NB4 (cell line): ENCODE measurements around the gene RNF20.
A peak's percentile ranks its signal among the peaks of the same experiment; 100 is the strongest.

Experiments used
- DNase-seq: peaks from one replicate; pipeline ENCODE4 v3.0.0; 2010; ENCODE audit warnings: low read depth
- H3K4me3 ChIP-seq: one replicate; pipeline ENCODE4 v1.5.1; 2011; ENCODE audit warnings: mild to moderate bottlenecking, low read depth, low read length, moderate library complexity
- CTCF ChIP-seq: IDR thresholded peaks from one replicate; pipeline ENCODE4 v1.5.1; 2012; ENCODE audit warnings: low read depth, low read length
- MAX ChIP-seq: IDR thresholded peaks from 2 replicates; pipeline ENCODE4 v1.6.1; 2011; ENCODE audit warnings: low read depth, low read length
- MYC ChIP-seq: IDR thresholded peaks from 2 replicates; pipeline ENCODE4 v1.6.1; 2011; ENCODE audit warnings: low read depth, low read length
- POLR2A ChIP-seq: IDR thresholded peaks from 2 replicates; pipeline ENCODE4 v1.6.1; 2011; ENCODE audit warnings: mild to moderate bottlenecking; ENCODE audit not compliant: insufficient read length; ENCODE audit errors: extremely low read depth

RNF20 gene

GRCh38 chr9:101593345-101593744, 59.7 kb downstream of the RNF20 start:
- no peak for DNase-seq
- H3K4me3 ChIP-seq = no peak overlapping the region
- TF ChIP-seq MAX = no peak
- no peak for TF ChIP-seq POLR2A
- no peak for TF ChIP-seq CTCF
- TF ChIP-seq MYC = no peak

GRCh38 chr9:101594796-101595195, 61.1 kb downstream of the RNF20 start, which contains the start of gene PPP3R2:
Gene PPP3R2, minus strand, starts transcription at chr9:101594969. Its CDS starts 48 bp downstream, at chr9:101594921.
- no peak for DNase-seq
- TF ChIP-seq POLR2A (no peak), CTCF (no peak), MYC (no peak), MAX (no peak)
- H3K4me3 ChIP-seq = no peak within 1 kb of the TSS

GRCh38 chr9:101601904-101602765, 68.5 kb downstream of the RNF20 start:
- TF ChIP-seq MYC (no peak), CTCF (peak; percentile 55), MAX (no peak)
- H3K4me3 ChIP-seq = no peak overlapping the region
- peak; percentile 52 for DNase-seq

GRCh38 chr9:101604296-101604695, 70.6 kb downstream of the RNF20 start:
- no peak for DNase-seq
- H3K4me3 ChIP-seq = no peak overlapping the region
- TF ChIP-seq CTCF (no peak), MAX (no peak), POLR2A (no peak), MYC (no peak)

GRCh38 chr9:101605547-101605946, 71.9 kb downstream of the RNF20 start:
- no peak for TF ChIP-seq POLR2A
- TF ChIP-seq MYC = no peak
- TF ChIP-seq CTCF = no peak
- TF ChIP-seq MAX = no peak
- DNase-seq = no peak
- H3K4me3 ChIP-seq = no peak overlapping the region
